GM19238 (cell line): ENCODE data around the gene TMC6.
"Not testable (repeated sequence)": the region's sequence is repeated elsewhere in the genome, so short reads cannot be mapped to it uniquely, and the experiment has no call there.

Source experiments
- DNase-seq: peaks from one replicate; pipeline ENCODE4 v3.0.0; 2011; ENCODE audit warnings: low spot score; ENCODE audit not compliant: insufficient read length

Gene TMC6, protein sequence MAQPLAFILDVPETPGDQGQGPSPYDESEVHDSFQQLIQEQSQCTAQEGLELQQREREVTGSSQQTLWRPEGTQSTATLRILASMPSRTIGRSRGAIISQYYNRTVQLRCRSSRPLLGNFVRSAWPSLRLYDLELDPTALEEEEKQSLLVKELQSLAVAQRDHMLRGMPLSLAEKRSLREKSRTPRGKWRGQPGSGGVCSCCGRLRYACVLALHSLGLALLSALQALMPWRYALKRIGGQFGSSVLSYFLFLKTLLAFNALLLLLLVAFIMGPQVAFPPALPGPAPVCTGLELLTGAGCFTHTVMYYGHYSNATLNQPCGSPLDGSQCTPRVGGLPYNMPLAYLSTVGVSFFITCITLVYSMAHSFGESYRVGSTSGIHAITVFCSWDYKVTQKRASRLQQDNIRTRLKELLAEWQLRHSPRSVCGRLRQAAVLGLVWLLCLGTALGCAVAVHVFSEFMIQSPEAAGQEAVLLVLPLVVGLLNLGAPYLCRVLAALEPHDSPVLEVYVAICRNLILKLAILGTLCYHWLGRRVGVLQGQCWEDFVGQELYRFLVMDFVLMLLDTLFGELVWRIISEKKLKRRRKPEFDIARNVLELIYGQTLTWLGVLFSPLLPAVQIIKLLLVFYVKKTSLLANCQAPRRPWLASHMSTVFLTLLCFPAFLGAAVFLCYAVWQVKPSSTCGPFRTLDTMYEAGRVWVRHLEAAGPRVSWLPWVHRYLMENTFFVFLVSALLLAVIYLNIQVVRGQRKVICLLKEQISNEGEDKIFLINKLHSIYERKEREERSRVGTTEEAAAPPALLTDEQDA

GRCh38 chr17:78128551-78129350 lies at the start of gene TMC6:
Gene TMC6, minus strand, starts transcription at chr17:78128755. Its CDS starts 1,923 bp downstream, at chr17:78126832.
- DNase-seq: peak; percentile 72

GRCh38 chr17:78176548-78177025 lies 48.0 kb upstream of the TMC6 start:
- peak; percentile 65 for DNase-seq

DNA sequence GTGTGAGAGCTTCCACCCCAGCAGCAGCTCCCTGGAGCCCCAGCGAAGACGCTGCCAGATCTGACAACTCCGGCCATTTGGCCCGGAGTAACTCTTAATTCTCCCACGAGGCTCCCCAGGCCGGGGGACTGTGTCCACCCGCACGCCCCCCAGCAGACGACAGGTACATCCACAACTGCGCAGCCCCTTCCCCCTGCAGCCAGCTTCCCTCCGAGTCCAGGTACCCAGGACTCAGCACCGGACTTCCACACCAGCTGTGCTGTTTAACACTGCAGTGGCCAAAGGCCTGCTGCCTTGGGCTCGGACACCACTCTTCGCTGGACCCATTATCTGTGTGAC lies 47.1 kb upstream of the TMC6 start:
- DNase-seq: no peak

DNA sequence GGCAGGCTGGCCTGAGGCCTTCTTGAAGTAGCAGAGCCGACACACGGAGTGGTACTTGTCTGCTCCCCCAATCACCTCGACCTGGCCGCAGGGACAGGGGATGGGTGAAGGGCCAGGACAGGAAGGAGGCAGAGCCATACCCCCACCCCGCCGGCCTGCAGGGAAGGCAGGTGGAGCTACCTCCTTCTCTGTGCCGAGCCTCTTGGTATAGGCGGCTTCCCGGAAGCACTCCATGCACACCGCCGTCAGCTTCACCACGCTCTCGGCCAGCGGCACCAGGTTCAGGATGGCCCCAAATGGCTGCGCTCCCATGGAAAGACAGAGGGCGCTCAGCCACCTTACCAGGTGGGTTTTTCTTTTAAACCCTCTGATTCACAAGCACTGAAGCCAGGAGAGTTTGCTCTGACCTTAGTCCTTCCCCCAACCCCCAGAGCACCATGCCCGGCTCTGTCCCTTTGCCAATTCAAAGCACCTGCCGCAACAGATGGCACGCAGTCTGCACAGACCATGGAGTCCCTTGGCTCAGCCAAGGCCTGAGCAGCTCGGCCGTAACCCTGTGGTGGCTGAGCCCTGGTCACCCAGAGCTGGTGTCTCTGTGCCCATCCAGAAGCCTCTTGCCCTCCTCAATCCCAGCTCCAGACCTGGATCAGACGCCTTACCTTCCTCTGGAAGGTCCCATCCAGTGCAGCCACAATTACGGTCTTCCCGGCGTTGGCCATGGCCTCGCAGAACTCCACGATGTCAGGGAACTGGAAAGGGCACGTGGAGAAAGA lies 46.5 kb upstream of the TMC6 start:
- DNase-seq: no peak

- DNase-seq: no peak
These were observed 45.9 kb upstream of the TMC6 start for GRCh38 chr17:78174346-78174869.

DNA sequence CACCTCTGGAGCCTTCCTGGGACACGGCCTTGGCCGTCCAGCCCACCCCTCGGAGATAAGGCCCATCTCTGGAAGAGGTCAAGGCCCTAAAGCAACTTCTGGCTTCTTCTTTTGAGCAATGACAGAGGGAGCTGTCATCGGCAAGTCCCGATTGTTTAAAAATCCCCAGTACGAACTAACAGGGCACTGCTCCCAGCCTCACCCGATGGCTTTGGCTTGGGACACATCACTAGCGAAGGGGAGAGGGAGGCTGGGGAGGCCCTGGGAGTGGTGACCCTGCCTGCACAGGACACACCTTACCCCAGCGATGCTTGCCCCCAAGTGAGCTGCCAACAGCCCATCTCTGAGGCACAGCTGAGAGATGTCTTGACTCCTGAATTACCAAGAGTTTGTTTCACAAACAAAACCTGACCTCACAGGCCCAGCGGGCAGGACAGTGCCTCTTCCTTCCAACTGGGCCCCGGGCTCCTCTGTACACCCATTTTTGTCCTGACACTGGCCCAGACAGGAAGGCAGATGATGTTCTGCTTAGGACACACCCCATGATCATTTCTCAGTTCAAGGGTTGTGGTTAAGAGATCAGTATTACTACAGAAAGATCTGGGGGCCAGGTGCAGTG lies 44.7 kb upstream of the TMC6 start:
- peak; percentile 62 for DNase-seq

- DNase-seq: no peak
These were observed 43.9 kb upstream of the TMC6 start for GRCh38 chr17:78172249-78173051.

GRCh38 chr17:78171591-78172248 lies 43.2 kb upstream of the TMC6 start:
- DNase-seq: not testable (repeated sequence)

- no peak for DNase-seq
These were observed 42.4 kb upstream of the TMC6 start for GRCh38 chr17:78170692-78171590.

DNA sequence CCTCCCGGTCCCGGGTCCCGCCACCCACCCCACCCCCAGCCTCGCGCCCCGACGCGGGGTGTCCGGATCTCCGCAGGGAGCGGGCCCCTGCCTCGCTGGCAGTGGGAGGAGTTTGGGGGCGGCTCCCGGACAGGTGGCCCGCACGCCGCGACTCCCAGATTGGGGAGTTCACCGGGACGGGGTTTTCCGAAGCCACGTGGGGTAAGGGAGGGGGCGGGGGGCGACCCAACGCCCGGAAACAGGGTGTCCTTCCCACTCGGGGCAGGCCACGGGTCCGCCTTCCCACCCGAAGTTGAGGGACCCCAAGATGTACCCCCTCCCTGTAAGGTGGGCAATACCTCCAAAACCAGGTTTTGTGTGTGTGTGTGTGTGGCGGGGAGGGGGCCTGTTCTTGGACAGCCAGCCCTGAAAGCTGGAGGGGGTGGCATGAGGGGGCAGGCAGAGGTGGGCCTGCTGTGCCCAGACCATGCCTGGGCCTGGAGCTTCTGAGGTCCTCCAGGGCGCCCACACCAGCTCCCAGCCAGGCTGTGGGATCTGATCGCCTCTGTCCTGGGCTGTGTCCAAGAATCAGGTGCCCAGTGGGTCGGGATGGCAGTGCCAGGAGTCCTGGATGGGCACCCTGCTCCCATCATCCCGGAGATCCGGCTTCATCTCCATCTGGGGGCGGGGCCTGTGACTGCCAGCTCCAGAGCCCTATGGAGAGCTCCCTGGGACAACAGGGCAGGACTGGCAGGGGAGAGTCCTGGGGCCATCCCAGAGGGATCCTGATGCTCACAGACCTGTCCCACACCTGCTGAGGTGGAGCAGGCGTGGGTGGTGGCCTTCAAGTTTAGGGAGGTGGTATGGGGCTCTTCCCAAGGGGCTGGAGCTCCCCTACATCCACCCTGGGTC lies 40.6 kb upstream of the TMC6 start:
- peak; percentile 69 for DNase-seq

DNA sequence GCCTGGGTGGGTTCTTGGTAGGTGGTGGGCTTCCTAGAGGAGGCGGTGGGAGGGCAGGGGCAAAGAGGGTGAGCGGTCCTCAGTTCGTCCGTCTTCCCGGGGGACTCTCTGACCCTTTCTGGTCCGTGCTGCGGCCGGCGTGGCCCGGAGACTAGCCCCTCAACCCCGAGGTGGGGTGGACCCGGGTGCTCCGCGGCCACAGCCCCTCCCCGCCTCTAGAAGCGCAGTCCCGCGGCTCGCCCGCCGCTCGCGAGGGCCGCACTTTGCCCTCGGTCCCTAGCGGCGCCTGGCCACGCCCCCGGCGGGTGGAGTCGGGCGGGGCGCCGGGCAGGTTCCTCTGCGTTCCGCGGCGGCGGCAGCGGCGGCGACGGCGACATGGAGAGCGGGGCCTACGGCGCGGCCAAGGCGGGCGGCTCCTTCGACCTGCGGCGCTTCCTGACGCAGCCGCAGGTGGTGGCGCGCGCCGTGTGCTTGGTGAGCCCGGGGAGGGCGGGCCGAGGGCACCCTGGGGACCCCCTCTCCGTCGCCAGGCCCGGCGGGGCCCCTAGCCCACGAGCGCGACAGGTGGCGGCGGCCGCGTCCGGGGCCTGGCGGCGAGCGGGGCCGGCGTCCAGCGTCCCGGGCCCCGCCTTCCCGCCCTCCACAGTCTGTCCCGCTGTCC lies 39.8 kb upstream of the TMC6 start, which contains the start of gene SYNGR2:
Gene SYNGR2, plus strand, starts transcription at position 340 of the 661 bp plus-strand sequence. Its CDS starts 36 bp downstream, at position 376.
- DNase-seq: peak; percentile 91

DNA sequence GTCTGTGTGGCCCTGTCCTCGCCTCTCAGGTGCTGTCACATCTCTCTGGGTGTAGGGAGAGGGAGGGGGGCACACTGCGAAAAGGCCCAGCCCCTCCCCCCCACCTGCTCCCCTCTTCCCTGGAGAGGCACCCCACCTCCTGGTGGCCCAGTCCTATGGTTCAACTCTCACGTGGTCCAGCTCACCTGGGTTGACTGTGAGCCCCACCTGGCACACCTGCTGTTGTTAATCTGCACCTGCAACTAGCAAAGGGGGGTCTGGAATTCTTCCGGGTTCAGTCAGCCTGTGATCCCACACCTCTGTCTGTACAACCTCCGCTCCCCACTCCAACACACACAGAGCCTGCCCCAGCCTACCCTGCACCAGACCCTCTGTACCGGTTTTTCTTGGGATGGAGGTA lies 37.9 kb upstream of the TMC6 start:
- no peak for DNase-seq

- DNase-seq: no peak
These were observed 36.4 kb upstream of the TMC6 start for GRCh38 chr17:78164748-78165607.

DNA sequence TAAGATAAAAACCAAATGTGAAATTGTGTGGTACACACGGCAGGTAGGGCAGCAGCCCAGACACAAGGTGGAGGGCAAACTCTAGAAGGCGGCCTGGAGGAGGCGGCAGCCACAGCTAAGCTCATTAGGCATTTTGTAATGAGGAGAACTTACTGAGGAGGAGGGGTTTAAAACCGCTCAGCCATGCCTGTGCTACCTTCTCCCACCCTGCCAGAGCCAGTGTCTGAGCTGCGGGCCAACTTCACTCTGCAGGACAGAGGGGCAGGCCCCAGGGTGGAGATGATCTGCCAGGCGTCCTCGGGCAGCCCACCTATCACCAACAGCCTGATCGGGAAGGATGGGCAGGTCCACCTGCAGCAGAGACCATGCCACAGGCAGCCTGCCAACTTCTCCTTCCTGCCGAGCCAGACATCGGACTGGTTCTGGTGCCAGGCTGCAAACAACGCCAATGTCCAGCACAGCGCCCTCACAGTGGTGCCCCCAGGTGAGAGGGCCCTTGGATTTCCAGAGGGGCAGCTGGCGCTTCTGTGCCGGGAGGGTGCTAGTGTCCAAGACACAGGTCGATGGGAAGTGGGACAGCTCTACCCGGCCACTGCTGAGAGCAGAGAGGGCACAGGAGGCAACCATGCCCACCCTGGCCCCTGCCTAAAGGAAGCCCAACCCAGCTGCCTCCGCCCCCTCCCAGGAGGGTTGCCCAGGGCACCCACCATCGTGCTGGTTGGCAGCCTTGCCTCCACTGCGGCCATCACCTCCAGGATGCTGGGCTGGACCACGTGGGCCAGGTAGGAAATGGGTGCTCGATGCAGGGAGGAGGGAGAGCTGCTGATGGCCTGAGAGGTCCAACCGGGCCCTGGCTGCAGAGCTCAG lies 35.6 kb upstream of the TMC6 start:
- no peak for DNase-seq
